ENCODE measurements around the gene TSACC.

DNA sequence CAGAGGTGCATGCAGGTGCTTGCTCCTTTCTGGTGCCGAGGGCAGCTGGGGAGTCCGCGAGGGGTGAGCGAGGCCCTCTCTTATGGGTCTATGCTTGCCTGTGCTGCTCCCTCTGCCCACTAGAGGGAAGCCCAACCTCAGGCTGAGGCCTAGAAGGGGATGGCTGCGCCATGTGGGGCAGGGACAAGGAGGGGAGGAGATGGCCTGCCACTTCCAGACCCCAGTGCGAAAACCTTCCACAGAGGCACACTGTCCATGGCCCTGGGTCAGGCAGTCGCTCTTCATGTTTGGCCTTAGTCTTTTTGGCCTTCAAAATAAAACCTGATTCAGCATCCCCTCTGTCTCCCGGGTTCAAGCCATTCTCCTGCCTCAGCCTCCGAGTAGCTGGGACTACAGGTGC lies 44.7 kb downstream of the TSACC start:
- no peak for TF ChIP-seq TAF1 (IDR thresholded peaks at IDR 0.05; ENCODE audit: borderline replicate concordance, insufficient read depth, low read length)
- no peak for TF ChIP-seq POLR2AphosphoS5 (IDR thresholded peaks at IDR 0.05; ENCODE audit: low read depth, low read length)

Measured in PFSK-1 (cell line).